Subcutaneous adipose tissue (tissue), 4 donors: Measurements from ENCODE around the gene NAP1L4. TPM values are rescaled to one million over a fixed set of nuclear protein-coding genes. Genes with fewer than 3 reads are reported as not detected.

Source experiments
- CTCF ChIP-seq: fragments of 450-650 bp; IDR thresholded peaks from one replicate; pipeline ENCODE4 v1.5.1; 2016; ENCODE audit warnings: low read depth, mild to moderate bottlenecking, control low read depth, antibody characterized with exemption, moderate library complexity
- total RNA-seq, 4 donors: library from RNA; depleted of rRNA; stranded (reverse); fragments of >200 nt; gene quantifications; one replicate each; pipeline ENCODE4 v1.1.0, GENCODE V29; 2016

The NAP1L4 gene
- total RNA-seq, 4 donors from 2014 or later: 92.3 to 108 (median 94.9) TPM

DNA sequence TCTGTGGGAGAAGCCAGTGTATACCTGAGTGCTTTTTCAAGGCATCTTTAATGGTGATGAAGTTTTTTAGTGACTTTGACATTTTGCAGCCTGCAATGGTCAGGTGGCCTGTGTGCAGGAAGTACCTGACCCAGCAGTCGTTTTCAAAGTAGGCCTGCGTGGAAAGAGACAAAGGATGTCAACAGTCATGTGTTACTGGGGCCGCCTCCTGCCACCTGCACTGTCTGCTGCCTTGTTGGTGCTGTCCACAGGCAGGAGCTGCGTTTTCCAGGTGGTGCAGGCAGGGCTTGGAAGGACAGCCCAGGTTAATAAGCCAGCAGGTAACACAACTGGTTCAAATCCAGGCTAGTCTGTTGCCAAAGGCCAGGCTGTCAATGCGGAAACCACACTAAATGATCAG, 26.5 kb upstream of the NAP1L4 start:
- TF ChIP-seq CTCF: no peak

- TF ChIP-seq CTCF: no peak
Measured at GRCh38 chr11:3016861-3017260, 24.7 kb upstream of the NAP1L4 start.

GRCh38 chr11:3015796-3016195, 23.7 kb upstream of the NAP1L4 start:
- TF ChIP-seq CTCF: no peak

GRCh38 chr11:3014943-3015342, 22.8 kb upstream of the NAP1L4 start:
- TF ChIP-seq CTCF: no peak

- TF ChIP-seq CTCF: no peak
Measured at GRCh38 chr11:3014057-3014938, 22.2 kb upstream of the NAP1L4 start.

GRCh38 chr11:3011891-3012885, 20.1 kb upstream of the NAP1L4 start:
- no peak for TF ChIP-seq CTCF
